Keratinocyte (primary cell): ENCODE data around the gene TK2.

Experiments
- EZH2 ChIP-seq: IDR thresholded peaks from one replicate; pipeline ENCODE4 v1.6.1; 2012; ENCODE audit warnings: inconsistent platforms, mild to moderate bottlenecking, low read length, moderate library complexity
- TF ChIP-seq, protein P1 (sequence below), 3 experiments: IDR thresholded peaks in 1 of 3; conservative IDR thresholded peaks in 1 of 3; optimal IDR thresholded peaks in 1 of 3; 2 replicates in 2 of 3; 3 replicates in 1 of 3; pipeline versions ENCODE3 to v1.5.1; 2011; ENCODE audit warnings: low read length in 3 of 3, mild to moderate bottlenecking in 3 of 3, moderate library complexity in 2 of 3, control low read depth in 1 of 3, inconsistent platforms in 1 of 3; ENCODE audit not compliant: insufficient read depth in 2 of 3; ENCODE audit errors: extremely low read depth in 1 of 3

DNA sequence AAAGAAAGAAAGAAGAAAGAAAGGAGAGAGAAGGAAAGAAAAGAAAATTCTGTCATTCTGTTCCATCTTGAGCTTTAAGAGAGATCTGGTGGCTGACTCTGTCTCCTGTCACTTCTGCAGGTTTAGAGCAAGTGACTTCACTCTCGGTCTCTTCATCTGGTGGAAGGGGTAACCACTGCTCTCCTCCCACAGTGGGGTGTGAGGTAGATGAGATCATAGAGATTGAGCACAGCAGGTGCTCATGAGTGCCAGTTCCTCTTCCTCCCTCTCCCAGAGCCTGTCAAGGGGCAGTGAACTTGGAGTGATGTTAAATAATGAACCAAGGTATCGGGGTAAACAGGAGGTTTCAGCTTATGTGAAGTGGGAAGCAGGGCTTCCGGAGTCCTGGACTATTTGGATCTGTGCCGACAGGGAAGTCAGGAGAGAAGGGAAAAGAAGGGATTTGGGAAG, 75.1 kb downstream of the TK2 start:
- no peak for TF ChIP-seq EZH2
- TF ChIP-seq, protein P1, sequence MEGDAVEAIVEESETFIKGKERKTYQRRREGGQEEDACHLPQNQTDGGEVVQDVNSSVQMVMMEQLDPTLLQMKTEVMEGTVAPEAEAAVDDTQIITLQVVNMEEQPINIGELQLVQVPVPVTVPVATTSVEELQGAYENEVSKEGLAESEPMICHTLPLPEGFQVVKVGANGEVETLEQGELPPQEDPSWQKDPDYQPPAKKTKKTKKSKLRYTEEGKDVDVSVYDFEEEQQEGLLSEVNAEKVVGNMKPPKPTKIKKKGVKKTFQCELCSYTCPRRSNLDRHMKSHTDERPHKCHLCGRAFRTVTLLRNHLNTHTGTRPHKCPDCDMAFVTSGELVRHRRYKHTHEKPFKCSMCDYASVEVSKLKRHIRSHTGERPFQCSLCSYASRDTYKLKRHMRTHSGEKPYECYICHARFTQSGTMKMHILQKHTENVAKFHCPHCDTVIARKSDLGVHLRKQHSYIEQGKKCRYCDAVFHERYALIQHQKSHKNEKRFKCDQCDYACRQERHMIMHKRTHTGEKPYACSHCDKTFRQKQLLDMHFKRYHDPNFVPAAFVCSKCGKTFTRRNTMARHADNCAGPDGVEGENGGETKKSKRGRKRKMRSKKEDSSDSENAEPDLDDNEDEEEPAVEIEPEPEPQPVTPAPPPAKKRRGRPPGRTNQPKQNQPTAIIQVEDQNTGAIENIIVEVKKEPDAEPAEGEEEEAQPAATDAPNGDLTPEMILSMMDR (optimal IDR thresholded peaks at IDR 0.05 in 1 of 3, IDR thresholded peaks at IDR 0.05 in 1 of 3, conservative IDR thresholded peaks at IDR 0.05 in 1 of 3; ENCODE audit: extremely low read depth in 1 of 3, insufficient read depth in 2 of 3, low read length in 3 of 3), result no peak
